Spinal cord (tissue), 10 donors: ENCODE measurements around the gene TLR4. TPM values are rescaled to one million over a fixed set of nuclear protein-coding genes. Genes with fewer than 3 reads are reported as not detected.

Experiments
- DNase-seq, 6 donors: peaks; one replicate each; pipeline versions ENCODE4 v3.0.0 to v3.0.0-alpha.2; 2013 to 2015; ENCODE audit warnings: low spot score in 6 of 6, low read depth in 4 of 6
- H3K27ac ChIP-seq: one replicate; pipeline ENCODE4 v1.5.1; 2013; ENCODE audit warnings: low read depth, low read length, control low read depth
- H3K27me3 ChIP-seq: one replicate; pipeline ENCODE4 v1.6.1; 2013; ENCODE audit warnings: low read length; ENCODE audit not compliant: control insufficient read depth, insufficient read depth
- H3K36me3 ChIP-seq: one replicate; pipeline ENCODE4 v1.6.1; 2013; ENCODE audit warnings: low read length; ENCODE audit not compliant: control insufficient read depth, insufficient read depth
- H3K4me1 ChIP-seq: one replicate; pipeline ENCODE4 v1.6.1; 2013; ENCODE audit warnings: low read length; ENCODE audit not compliant: control insufficient read depth, insufficient read depth
- H3K4me3 ChIP-seq: one replicate; pipeline ENCODE4 v1.5.1; 2013; ENCODE audit warnings: low read depth, low read length, control low read depth
- H3K9me3 ChIP-seq: one replicate; pipeline ENCODE4 v1.6.1; 2013; ENCODE audit warnings: low read length; ENCODE audit not compliant: control insufficient read depth, insufficient read depth
- WGBS: methylation state at CpG from one replicate; pipeline ENCODE4 v1.1.5; 2013; ENCODE audit warnings: missing lambda C conversion rate; ENCODE audit not compliant: insufficient coverage; 5-methylcytosine and 5-hydroxymethylcytosine counted together
- polyA plus RNA-seq, 2 donors: library from polyadenylated mRNA; unstranded; fragments of 120-200 nt; gene quantifications; one replicate each; pipeline ENCODE4 v1.2.1, GENCODE V29; 2013; ENCODE audit not compliant: insufficient read length in 2 of 2
- total RNA-seq, 2 donors: library from RNA; depleted of rRNA in 1 of 2; stranded (reverse); fragments of 120-200 nt in 1 of 2; fragments of >200 nt in 1 of 2; gene quantifications; one replicate each; pipeline versions ENCODE4 v1.2.3 to v1.2.4, GENCODE V29; 2013 to 2014
- donor health status: healthy.

Gene TLR4
- total and polyA plus RNA-seq, 4 donors: 7.1 to 35.2 (median 22.7) TPM

DNA sequence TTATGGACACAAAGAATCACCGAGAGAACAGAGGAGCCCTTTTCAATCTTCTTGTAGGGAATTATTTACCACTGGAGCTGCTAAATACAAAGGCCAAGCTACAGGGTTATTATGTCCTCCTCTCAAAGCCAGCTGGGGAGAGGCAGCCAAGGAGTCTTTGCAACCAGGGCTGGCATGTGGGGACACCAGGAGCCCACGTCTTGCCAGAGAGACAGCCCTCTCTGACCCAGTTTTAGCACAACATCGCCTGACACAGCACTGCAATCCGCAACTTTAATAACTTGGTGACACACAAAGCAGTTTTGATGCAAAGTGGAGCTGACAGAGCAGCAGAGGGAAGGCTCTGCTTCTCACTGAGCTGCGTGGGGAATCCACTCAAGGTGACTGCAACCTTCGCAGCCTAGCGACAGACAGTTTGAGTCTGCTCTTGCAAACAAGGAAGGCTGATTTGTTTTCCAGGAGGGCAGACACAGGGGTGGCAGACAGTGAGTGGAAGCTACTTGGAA is 33.6 kb downstream of the TLR4 start:
- no peak overlapping the region for H3K27ac ChIP-seq
- H3K4me1 ChIP-seq: peaks cover 11% of the 10 kb centered on the region
- peak in 2 of 6 donors; percentile 67 to 69 for DNase-seq
- no peaks in the 10 kb centered on the region for H3K27me3 ChIP-seq
- H3K9me3 ChIP-seq: no peaks in the 10 kb centered on the region
- no peak overlapping the region for H3K4me3 ChIP-seq
- H3K36me3 ChIP-seq: no peaks in the 10 kb centered on the region
- 27% methylated on average over 7 of the region's 7 CpGs for WGBS

DNA sequence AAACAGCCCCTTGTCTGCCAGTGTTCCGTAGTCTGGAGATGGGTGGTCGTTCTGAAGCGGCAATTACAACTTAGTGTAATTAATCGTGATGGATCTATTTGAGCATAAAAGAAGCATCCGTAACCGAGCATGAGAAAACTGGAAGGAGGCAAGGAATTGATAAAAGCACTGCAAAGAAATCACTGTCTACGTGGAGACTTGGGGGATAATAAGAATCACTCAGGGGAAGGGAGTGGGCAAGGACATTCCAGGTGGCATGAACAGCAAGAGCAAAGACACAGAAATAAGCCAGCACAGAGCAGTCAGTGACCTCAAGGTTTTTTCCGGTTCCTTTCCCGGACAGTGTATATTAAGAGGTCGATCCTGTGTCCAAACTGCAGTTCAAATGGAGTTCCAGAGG is 35.0 kb downstream of the TLR4 start:
- 36% methylated on average over 9 of the region's 10 CpGs for WGBS

DNA sequence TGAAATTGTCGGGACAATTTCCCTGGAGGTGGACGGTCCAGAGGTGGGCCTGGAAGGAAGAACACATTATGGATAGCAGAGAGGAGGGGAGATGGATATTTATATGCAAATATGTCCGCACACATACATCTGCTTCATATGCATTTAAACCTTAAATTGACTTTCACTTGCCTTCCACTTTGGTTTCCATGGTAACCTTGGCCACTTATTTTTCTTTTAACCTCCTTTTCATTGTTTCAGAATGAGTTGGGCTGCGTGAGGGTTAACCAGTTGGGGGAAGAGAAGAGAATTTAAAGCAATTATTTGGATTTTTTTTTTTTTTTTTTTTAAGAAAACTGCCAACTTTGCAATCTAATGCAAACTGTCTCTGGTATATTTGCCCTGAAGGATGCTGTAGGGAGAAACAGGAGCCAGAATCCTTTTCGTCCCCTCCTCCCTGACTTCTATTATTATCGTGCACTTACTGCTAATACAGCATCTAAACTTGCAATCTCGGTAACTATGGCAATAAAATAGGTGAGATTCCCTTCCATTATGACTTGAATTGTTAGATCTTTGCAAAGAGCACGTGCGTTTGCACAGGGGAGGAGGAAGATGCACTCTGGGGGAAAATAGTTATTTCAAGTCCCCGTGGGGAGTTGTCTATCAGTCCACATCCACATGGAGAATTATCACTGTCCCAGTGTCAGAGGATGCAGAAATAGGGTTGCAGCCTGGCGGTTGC is 35.6 kb downstream of the TLR4 start:
- peaks cover 7% of the 10 kb centered on the region for H3K27me3 ChIP-seq
- no peak overlapping the region for H3K27ac ChIP-seq
- DNase-seq: peak in 2 of 6 donors; percentile 49 to 84
- WGBS: 43% methylated on average over 3 of the region's 11 CpGs
- no peaks in the 10 kb centered on the region for H3K9me3 ChIP-seq
- no peak overlapping the region for H3K4me3 ChIP-seq
- H3K36me3 ChIP-seq: no peaks in the 10 kb centered on the region
- H3K4me1 ChIP-seq: peaks cover 11% of the 10 kb centered on the region

More for the DNA sequence above, 35.0 kb downstream of the TLR4 start:
- Histone ChIP-seq H3K4me3 (no peak overlapping the region), H3K27ac (no peak overlapping the region), H3K27me3 (peaks cover 7% of the 10 kb centered on the region), H3K9me3 (no peaks in the 10 kb centered on the region), H3K4me1 (peaks cover 11% of the 10 kb centered on the region), H3K36me3 (no peaks in the 10 kb centered on the region)
- peak in 1 of 6 donors; percentile 63 for DNase-seq

DNA sequence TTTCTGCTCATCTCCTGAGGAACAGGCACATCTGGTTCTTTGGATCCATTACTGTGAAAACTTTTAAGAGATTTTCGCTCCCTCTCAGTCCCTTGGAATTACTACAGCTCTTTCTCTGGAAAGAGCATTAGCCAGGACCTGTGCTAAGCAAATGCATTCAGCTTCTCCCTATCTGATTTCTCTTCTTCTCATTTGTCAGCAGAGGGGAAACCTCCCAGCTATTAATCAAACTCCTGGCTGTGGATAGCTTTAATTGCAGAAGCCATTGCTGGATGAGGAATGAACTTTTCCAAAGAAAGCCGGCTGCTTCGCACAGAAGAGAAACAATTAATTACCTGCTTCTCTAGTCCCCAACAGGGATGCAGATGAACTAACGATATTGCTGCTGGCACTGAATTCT is 37.9 kb downstream of the TLR4 start:
- Histone ChIP-seq H3K4me1 (peaks cover 14% of the 10 kb centered on the region), H3K27ac (no peak overlapping the region), H3K4me3 (no peak overlapping the region), H3K9me3 (no peaks in the 10 kb centered on the region), H3K36me3 (no peaks in the 10 kb centered on the region), H3K27me3 (peaks cover 7% of the 10 kb centered on the region)
- 35% methylated on average over 3 of the region's 4 CpGs for WGBS
- DNase-seq: peak in 1 of 6 donors; percentile 75

DNA sequence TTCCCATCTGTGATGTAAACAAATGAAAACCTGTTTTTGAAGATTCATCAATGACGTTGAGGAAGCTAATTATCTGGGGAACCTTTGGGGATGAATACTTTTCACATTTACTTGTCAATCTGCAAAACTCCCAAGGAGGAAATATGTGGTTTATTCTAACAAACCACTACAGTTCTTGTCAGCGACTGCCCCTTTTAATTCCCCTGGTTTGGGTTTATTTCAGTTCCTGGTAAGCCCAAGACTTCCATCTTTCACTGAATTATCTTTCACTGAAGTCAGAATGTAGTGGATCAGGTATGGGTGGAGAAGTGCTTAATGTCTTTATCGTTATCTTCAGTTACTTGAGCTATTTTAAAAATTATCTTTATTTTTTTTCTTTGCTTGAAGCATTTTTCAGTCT is 40.2 kb downstream of the TLR4 start:
- no peak overlapping the region for H3K4me3 ChIP-seq

DNA sequence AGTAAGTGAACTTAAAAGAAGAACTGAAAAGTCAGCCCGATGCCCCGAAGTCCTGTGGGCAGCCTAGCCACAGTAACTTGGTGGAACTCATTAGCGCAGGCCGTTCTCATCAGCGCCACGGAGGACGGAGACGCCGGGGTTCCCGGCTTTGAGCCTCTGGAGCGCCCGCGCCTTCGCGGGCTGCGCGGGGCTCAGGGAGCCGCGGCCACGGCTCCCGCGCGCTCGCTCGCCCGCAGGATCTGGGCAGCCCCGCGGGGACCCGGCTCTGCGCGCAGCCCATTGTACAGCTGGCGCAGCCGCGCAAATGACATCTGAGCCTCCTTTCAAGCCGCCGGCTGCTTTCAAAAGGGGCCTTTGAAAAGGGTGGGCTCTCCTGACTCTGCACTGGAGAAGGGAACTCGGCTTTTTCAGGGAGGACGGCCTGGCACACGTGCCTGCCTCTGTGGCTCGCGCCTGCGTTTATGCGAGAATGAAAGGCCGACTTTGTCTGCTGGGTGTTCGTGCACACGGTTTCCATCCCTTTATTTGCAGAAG is 40.7 kb downstream of the TLR4 start:
- whole genome bisulfite sequencing: under 1% methylated on average over 46 of the region's 46 CpGs
- DNase-seq: peak in 4 of 6 donors; percentile 43 to 87 (median 70)
- peaks cover 4% of the 10 kb centered on the region for H3K4me1 ChIP-seq
- H3K27ac ChIP-seq: no peak overlapping the region
- peaks cover 7% of the 10 kb centered on the region for H3K27me3 ChIP-seq
- peak overlapping the region; percentile 24 for H3K4me3 ChIP-seq
- no peaks in the 10 kb centered on the region for H3K9me3 ChIP-seq
- H3K36me3 ChIP-seq: no peaks in the 10 kb centered on the region

More for the DNA sequence above, 40.2 kb downstream of the TLR4 start:
- Histone ChIP-seq H3K4me1 (peaks cover 6% of the 10 kb centered on the region), H3K9me3 (no peaks in the 10 kb centered on the region), H3K27me3 (peaks cover 7% of the 10 kb centered on the region), H3K27ac (no peak overlapping the region), H3K36me3 (no peaks in the 10 kb centered on the region)
- 100% methylated on average over 1 of the region's 3 CpGs for WGBS
- no peak for DNase-seq

DNA sequence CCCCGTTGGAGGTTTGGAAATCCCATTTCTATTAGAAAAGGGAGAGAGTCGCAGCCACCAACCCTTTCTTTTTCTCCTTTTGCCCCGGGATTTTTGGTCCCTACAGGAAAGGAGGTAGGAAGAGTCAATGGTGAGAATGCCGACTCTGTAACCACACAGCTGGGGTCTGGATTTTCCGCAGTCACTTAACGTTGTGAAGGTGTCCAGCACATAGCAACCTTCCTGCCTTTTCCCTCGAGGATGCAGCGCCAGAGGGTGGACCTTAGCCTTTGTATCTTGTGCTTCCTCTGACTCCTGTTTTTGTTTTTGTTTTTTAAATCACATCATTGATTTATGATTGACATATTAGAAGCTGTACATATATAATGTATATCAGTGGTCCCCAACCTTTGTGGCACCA is 41.4 kb downstream of the TLR4 start:
- Histone ChIP-seq H3K4me1 (peaks cover 4% of the 10 kb centered on the region), H3K4me3 (no peak overlapping the region), H3K27ac (no peak overlapping the region), H3K27me3 (peaks cover 7% of the 10 kb centered on the region), H3K9me3 (no peaks in the 10 kb centered on the region), H3K36me3 (no peaks in the 10 kb centered on the region)
- DNase-seq: no peak
- WGBS: 70% methylated on average over 4 of the region's 8 CpGs

DNA sequence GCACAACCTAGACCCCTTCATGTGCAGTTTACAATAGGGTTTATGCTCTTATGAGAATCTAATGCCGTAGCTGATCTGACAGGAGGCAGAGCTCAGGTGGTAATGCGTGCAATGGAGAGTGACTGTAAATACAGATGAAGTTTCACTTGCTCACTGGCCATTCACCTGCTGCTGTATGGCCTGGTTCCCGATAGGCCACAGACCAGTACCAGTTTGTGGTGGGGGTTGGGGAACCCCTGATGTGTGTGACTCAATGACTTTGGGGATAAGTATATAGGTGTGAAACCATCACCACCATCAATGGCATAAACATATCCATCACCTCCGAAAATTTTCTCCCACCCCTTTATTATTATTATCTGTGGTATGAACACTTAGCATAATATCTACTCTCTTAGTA is 42.1 kb downstream of the TLR4 start:
- no peak overlapping the region for H3K4me3 ChIP-seq
- no peaks in the 10 kb centered on the region for H3K36me3 ChIP-seq
- H3K4me1 ChIP-seq: peaks cover 4% of the 10 kb centered on the region
- DNase-seq: no peak
- H3K27ac ChIP-seq: no peak overlapping the region
- H3K9me3 ChIP-seq: no peaks in the 10 kb centered on the region
- WGBS: 90% methylated on average over 2 of the region's 4 CpGs
- peaks cover 7% of the 10 kb centered on the region for H3K27me3 ChIP-seq

DNA sequence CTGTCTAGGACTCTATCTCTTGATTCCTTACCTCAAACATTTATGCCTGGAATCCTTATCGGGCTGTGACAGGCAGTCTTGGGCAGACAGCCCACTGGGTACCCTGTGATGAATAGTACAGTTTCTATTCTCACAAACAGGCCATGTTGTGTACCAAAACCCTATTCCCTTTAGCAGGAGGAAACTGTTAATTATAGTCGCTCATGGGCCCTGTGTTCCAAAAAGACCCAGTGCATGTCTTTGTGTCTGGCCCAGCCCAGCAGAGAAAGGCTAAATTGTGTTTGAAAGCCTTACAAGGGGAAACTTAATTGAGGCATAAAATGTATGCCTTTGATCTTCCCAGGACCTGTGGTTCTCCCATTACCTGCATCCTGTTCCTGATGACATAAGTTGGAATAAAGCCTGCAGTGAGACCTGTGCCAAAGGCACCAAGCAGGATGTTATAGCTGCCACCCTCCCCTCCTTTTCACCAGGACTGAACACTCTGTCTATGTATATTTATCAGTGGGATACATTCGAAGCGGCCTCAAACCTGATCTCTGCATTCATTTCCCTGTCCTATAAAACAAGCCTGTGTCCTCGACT is 43.3 kb downstream of the TLR4 start:
- Histone ChIP-seq H3K4me3 (no peak overlapping the region), H3K36me3 (no peaks in the 10 kb centered on the region), H3K27me3 (peaks cover 7% of the 10 kb centered on the region), H3K4me1 (peaks cover 4% of the 10 kb centered on the region), H3K9me3 (no peaks in the 10 kb centered on the region), H3K27ac (no peak overlapping the region)
- DNase-seq: peak in 1 of 6 donors; percentile 28
- 47% methylated on average over 3 of the region's 5 CpGs for WGBS
